GM19193 (cell line): ENCODE data around the gene MSANTD2.

Experiments used
- POLR2A ChIP-seq: IDR thresholded peaks from 4 replicates; pipeline ENCODE4 v1.6.1; 2011; ENCODE audit not compliant: insufficient read depth, insufficient read length; ENCODE audit errors: extremely low read depth

MSANTD2 gene

DNA sequence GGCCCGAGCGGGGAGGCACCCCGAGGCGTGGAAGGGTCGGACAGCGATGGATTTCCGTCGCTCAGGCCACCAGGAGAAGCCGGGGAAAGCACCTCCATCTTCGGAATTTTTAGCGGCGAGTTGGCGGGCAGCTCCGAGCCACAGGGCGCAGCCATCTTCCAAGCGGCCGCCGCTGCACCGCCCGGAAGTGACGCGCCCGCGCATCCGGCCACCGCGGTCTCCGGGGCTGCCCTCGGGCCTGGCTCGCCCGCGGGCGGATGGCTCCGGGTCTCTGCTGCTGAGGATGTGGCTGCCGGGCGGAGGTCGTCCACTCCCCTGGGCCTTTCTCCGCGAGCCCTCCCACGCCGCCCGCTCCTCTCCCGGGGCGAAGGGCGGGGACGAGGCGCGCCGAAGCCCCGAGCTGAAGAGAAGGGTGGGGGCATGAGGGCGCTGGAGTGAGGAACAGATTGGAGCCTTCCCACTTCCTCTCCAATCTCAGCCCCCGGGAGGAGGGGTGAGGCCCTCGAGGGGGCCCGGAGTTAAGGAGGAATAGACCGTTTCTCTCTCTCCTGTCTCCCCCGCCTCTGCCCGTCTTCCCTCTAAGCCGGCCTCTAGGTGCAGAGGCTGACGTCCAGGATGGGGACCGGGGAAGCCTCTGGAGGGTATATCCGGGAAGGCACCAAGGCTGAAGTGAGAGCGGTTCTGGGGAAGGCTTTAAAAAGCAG lies at the start of gene MSANTD2:
MSANTD2 (minus strand) TSS at position 181 of the 704 bp plus-strand sequence; CDS start at position 155, 26 bp downstream.
- TF ChIP-seq POLR2A, result peak; percentile 98

DNA sequence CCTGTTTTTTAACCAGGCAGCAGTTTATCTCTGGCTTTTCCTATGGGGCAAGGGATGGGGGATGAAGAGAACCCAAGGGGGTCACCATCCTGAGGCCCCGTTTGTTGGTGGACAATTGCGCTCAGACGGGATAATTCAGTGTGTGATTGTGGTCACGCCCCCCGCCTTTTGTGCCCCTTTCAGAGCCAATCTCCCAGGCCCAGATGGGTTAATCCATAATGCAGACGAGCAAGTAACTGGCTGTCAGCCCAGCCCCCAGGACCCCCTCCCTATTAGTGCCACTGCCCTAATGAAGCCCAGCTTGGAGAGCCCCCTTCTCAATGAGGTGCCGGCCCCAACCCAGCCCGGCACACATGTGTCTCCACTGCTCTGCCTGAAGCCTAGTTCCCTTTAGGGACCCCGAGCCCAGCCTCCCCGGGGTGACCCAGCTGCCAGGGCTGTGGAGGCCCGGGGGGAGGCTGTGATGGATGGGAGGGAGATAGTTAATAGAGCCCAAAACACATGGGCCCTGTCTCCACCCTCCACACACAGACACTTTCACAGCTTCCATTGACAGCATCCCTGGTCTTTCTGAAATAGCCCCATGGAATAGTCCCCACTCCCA lies 46.0 kb upstream of the MSANTD2 start:
- no peak for TF ChIP-seq POLR2A

DNA sequence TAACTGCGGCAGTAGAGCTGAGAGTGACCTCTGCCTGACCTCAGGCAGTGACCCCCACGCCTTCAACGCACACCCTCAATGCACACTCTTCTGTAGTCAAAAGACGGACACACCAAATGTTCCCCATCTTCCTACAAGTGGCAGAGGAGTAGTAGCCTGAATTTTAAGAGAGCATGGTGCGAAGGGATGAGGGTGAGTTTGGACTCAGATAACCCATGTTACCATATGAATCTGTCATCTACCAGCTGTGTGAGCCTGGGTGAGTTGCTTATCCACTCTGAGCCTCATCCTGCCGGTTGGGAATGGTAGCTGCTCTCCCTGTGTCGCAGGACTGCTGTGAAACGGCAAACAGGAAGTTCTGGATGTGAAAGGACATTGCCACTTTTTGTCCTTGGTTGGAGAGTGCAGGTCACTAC lies 44.5 kb upstream of the MSANTD2 start:
- TF ChIP-seq POLR2A, result no peak

DNA sequence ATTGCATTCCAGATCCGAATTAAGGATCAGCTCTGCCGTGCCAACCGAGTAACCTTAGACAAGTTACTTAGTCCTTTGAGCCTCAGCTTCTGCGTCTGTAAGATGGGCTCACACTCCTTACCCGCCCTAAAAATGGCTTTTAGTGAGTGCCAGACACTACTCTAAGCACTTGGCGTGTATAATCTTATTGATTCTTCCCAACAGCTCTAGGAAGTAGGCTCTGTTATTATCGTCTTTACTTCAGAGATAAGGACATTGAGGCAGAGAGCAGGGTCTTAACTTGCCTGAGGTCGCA lies 43.4 kb upstream of the MSANTD2 start:
- TF ChIP-seq POLR2A, result no peak

DNA sequence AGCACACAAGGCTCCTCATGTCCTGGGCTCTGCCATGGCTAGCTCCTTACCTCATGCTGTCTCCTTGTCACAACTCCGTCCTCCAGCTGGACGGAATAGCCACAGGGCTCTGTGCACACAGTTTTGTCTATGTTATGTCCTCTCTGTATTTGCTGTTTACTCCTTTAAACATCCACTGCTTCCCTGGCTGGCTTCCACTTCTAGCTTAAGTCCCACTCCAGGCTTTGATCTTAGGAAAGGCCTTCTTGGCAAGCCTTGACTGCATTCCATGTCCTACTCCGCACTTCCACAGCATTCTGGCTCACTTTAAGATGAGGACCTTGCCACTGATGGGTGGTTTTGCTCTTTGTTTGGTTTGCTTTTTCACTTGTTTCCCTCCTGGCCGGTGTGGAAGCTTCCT lies 42.1 kb upstream of the MSANTD2 start:
- TF ChIP-seq POLR2A, result no peak

DNA sequence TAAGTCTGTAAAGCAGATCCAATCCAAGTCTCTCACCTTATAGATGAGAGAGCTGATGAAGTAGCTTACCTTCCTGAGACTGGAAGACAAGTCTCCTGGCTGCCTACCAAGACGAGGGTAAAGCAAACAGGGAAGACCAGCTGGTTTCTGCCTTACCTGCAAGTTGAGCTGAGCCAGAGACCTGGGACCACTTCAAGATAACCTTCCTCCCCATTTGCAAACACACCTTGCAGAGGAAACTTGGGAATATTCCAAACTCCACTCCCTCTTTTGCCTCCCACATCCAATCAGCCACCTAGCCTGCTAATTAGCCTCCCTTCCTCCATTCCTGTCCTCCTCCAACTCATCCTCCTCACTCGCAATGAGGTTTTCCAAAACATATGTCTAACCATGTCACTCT lies 41.6 kb upstream of the MSANTD2 start:
- TF ChIP-seq POLR2A, result no peak

DNA sequence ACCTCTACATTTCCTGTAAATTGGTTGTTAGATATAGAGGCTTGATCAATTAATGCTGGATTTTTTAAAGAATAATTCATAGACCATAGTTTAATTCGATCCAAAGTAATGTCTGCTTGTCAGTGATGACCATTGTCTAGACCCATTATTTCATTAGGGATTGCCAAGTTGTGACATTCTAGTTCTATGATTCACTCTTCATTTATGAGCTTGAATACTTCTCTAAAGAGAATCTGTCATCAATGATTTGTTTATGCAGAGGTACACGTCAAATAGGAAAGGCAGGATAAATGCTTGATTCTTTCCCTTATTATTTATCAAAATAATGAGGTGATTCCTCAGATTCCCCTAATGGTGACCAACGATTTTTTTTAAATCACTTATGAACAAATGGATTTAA lies 41.0 kb upstream of the MSANTD2 start:
- TF ChIP-seq POLR2A, result no peak

DNA sequence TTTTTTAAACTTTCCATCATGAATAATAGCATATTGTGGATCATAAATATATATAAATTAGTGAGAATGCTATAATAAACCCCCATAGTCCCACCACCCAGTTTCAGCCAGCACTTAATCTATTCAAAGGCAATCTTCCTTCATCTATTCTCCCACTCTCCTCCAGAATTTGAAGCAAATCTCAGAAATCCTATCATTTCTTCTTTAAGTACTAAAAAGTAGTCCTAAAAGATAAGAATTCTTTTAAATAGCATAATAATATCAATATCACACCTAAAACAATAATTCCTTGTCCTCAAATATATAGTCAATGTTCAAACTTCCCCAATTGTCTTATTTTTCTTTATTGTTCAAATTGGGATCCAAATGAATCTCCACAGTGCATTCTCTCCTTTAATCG lies 40.5 kb upstream of the MSANTD2 start:
- no peak for TF ChIP-seq POLR2A

DNA sequence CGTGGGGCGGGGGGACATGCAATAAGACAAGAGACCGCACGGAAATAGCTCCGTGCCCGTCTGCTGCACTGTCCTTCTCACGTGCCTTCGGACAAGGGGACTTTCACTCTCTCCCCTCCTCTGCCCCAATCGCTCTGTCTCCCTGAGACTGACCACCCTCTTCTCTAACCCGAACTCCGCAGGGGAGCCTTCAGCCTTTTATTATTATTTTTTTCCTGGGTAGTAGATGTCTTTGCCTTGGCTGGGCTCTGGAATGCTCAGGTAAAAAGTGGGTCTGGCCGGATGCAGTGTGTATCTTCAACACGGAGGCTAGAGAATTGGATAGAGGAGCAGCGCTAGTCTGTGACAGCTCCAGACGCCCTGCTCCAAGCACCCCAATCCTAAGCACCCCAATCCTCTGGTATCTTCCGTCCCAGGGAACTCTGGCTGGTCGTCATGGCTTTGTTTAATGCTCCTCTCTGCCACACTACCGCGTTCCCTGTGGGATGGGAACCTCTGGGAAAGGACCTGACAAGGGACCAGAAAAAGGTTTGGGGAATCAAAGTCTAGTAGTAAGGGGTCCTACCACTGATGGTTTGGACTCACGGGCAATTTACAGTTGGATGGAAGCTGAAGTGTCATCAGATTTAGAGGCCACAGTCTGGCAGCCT lies 39.9 kb upstream of the MSANTD2 start:
- TF ChIP-seq POLR2A, result no peak

DNA sequence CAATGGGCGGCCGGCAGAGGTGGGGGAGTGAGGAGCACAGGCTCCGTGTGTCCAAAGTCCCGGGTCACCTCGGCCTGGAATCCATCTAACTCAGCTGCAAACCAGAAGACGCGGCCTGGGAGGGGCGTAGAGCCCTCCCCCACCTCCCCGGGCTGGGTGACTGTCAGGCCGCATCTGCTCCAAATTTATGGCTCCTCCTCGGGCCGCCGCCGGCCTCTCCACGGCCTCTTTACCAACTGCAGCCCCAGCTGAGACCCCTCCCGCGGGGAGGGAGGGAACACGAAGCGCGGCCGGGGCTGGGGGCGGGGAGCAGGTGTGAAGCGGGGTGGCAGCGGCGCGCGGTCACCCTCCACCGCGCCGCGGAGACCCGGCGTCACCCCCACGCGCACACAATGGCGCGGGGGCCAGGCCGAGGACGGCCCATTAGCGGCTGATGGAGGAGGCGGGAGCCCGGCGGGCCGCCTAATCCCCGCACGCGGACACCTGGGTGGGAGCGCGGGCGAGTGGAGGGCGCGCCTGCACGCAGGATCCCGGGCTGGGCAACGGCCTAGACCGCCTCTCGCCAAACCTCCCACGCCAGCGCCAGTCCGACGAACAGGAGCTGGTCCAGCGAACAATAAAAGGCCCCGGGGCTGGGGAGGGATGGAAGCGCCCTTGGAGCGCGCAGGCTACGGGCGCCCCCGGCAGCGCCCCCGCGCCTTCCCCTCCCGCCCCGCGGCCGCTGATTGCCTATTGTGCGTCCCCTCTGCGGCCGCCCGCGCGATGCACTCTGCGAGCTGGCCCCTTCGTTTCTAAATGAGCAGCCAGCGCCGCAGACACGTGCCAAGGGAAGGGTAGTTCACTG lies 39.1 kb upstream of the MSANTD2 start:
- no peak for TF ChIP-seq POLR2A

DNA sequence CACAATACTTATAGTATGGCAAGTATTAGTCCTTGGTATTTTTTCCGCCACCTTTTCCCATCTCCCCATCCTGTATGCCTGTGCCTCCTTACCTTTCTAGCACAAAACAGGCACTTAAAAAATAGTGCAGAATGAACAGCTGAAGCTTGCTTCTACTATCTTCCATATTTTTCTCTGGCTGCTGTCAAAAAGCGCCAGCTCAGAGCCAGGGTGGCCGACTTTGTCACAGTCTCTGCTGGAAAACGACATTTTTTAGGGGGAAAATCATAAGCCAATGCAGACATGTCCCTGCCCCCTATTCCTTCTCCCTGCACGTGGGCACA lies 38.6 kb upstream of the MSANTD2 start:
- TF ChIP-seq POLR2A, result no peak

DNA sequence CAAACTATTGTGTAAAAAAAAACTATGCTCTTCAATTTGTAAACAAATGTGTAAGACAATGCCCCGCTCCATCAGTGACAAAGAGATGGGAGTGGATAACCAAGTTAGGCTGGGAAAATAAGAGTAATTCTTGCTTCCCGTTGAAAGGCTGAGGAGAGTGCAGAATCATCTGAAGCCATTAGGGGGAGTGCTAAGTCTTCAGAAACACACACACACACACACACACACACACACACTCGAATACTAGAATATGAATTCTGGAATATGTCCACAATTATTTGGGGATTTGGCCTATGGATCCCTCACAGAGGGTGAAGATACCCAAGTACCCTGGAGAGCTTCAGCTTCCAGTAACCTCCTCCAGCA lies 37.3 kb upstream of the MSANTD2 start:
- no peak for TF ChIP-seq POLR2A

DNA sequence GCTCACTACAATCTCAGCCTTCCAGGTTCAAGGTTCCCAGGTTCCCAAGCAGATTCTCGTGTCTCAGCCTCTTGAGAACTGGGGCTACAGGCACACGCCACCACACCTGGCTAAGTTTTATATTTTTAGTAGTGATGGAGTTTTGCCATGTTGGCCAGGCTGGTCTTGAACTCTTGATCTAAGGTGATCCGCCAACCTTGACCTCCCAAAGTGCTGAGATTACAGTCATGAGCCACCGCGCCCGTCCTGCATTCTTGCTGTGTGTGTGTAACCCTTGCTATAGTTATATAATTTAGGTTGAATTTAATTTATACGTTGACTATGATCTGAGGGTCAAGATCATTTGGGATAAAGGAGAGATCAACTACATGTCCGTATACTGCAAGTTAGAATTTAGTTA lies 35.7 kb upstream of the MSANTD2 start:
- no peak for TF ChIP-seq POLR2A

DNA sequence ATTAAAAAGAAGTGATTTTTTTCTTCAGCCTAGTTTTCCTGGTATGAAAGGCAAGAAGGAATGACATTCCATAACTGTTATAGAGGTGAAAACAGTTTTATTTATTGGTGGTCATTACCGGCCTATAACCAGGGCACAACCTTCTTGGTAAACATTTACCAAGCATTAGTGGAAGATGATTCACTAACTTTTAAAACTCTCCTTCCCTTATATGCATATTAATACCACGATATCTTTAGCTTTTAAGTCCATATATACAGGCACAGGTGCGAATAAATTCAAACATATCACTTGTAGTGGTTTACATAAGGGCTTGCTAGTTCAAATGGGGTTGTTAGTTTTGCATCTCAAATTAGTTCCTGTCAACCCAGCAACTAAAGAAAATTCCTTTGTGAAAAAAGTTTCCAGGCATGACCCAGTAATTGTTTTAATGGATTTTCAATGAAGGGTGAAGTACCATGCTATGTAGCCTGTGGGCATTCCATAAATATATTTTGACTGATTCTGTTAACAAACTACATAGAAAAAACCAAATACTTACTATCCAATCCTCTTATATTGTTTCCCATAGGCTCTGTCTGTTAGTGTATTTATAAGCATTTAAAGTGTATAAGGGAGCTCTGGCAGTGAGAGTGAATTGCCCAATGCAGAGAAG lies 34.4 kb upstream of the MSANTD2 start:
- no peak for TF ChIP-seq POLR2A

DNA sequence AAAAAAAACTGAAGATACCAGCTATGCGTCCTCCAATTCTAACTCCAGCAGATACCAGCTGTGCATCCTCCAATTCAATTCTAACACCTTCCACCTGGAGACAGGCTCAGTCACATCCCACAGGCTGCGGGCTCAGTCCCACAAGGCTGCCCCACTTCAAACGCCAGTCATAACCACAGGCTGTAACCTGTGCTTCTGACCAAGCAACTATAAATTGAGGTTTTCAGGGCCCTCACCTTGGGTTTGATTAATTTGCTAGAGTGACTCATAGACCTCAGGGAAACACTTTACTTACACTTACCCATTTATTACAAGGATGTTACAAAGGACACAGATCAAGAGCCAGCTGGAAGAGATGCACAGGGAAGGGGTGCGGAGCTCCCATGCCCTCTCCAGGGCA lies 32.4 kb upstream of the MSANTD2 start:
- no peak for TF ChIP-seq POLR2A

DNA sequence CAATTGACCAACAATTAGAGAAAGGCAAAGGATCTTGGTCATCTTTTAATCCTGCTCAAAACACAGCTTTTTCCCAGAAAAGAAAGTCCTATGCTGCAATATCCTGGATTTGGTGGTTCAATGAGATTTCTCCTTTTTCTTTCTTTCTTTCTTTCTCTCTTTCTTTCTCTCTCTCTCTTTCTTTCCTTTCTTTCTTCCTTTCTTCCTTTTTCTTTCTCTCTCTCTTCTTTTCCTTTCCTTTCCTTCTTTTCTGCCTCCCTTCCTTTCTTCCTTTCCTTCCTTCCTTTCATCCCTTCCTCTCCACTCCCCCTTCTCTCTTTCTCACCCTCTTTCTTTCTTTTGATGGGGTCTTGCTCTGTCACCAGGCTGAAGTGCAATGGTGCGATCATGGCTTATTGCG lies 31.7 kb upstream of the MSANTD2 start:
- TF ChIP-seq POLR2A, result no peak

DNA sequence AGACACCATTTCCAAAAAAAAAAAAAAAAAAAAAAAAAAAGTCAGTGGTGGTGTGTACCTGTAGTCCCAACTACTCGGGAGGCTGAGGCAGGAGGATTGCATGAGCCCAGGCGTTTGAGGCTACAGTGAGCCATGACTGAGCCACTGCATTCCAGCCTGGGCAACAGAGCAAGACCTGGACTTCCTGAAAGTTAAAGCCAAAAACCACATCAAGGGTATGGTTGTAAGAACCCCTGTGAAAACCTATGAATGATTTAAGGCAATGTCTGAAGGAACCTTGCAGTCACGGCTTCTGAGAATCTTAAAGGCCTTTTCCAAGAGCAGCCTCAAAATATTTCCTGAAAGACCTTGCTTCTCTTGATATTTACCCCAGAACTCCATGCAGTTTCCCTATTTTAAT lies 30.5 kb upstream of the MSANTD2 start:
- no peak for TF ChIP-seq POLR2A
